HepG2 (cell line): ENCODE results near the gene GDPD4.

Source experiments
- CEBPB ChIP-seq: IDR thresholded peaks from 2 replicates; pipeline ENCODE4 v1.6.1; 2011; ENCODE audit warnings: low read depth, low read length, improper control_type of control experiment, borderline replicate concordance
- HDAC2 ChIP-seq: sonication (generic); formaldehyde crosslinking; IDR thresholded peaks from 2 replicates; pipeline ENCODE4 v1.4.0; 2020; ENCODE audit warnings: missing genetic modification reagents
- NCOA1 ChIP-seq: sonication (generic); formaldehyde crosslinking; IDR thresholded peaks from 2 replicates; pipeline ENCODE4 v1.9.0; 2021; ENCODE audit warnings: missing genetic modification reagents
- POLR2A ChIP-seq, 2 experiments: IDR thresholded peaks; 2 replicates each; pipeline ENCODE4 v1.6.1; 2011; ENCODE audit warnings: low read depth in 2 of 2, low read length in 2 of 2, mild to moderate bottlenecking in 1 of 2, moderate library complexity in 1 of 2; ENCODE audit not compliant: insufficient read depth in 1 of 2
- ZFP62 ChIP-seq: sonication (generic); formaldehyde crosslinking; IDR thresholded peaks from 2 replicates; pipeline ENCODE4 v1.4.0; 2020; ENCODE audit warnings: missing genetic modification reagents
- TF ChIP-seq, protein P1 (sequence below): sonication (generic); formaldehyde crosslinking; IDR thresholded peaks from 2 replicates; pipeline ENCODE4 v1.4.0; 2020; ENCODE audit warnings: missing genetic modification reagents
- TF ChIP-seq, protein P2 (sequence below): IDR thresholded peaks from 2 replicates; pipeline ENCODE4 v1.6.1; 2012; ENCODE audit warnings: low read length, improper control_type of control experiment
- TF ChIP-seq, protein P3 (sequence below): sonication (generic); formaldehyde crosslinking; IDR thresholded peaks from 2 replicates; pipeline ENCODE4 v1.4.0; 2020; ENCODE audit warnings: missing genetic modification reagents, mild to moderate bottlenecking, borderline replicate concordance

DNA sequence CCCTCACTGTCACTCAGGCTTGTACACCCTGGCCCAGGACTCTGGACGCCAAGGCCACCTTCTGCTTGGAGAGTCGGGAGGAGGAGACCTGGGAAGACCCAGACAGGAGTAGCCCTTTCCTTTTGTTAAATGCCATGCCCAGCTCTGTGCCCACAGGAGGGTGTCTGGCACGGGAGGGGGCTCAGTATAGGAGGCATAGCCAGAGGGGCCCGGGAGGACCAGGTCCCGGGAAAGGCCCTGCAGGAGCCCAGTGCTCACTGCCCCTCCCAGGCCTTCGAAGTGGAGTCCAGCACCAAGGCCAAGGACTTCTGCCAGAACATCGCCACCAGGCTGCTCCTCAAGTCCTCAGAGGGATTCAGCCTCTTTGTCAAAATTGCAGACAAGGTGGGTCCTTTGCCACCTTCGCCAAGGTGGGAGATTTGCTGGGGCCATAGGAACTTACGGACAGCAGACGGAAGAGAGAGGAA lies 94.4 kb downstream of the GDPD4 start:
- TF ChIP-seq, protein P1, sequence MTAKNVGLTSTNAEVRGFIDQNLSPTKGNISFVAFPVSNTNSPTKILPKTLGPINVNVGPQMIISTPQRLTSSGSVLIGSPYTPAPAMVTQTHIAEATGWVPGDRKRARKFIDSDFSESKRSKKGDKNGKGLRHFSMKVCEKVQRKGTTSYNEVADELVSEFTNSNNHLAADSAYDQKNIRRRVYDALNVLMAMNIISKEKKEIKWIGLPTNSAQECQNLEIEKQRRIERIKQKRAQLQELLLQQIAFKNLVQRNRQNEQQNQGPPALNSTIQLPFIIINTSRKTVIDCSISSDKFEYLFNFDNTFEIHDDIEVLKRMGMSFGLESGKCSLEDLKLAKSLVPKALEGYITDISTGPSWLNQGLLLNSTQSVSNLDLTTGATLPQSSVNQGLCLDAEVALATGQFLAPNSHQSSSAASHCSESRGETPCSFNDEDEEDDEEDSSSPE (CRISPR knock-in tag): no peak
- TF ChIP-seq POLR2A (IDR thresholded peaks at IDR 0.05; ENCODE audit: insufficient read depth in 1 of 2, low read depth in 2 of 2, low read length in 2 of 2) (no peak), CEBPB (no peak), HDAC2 (CRISPR knock-in tag) (no peak), NCOA1 (no peak), ZFP62 (CRISPR knock-in tag) (no peak)
- TF ChIP-seq, protein P2, sequence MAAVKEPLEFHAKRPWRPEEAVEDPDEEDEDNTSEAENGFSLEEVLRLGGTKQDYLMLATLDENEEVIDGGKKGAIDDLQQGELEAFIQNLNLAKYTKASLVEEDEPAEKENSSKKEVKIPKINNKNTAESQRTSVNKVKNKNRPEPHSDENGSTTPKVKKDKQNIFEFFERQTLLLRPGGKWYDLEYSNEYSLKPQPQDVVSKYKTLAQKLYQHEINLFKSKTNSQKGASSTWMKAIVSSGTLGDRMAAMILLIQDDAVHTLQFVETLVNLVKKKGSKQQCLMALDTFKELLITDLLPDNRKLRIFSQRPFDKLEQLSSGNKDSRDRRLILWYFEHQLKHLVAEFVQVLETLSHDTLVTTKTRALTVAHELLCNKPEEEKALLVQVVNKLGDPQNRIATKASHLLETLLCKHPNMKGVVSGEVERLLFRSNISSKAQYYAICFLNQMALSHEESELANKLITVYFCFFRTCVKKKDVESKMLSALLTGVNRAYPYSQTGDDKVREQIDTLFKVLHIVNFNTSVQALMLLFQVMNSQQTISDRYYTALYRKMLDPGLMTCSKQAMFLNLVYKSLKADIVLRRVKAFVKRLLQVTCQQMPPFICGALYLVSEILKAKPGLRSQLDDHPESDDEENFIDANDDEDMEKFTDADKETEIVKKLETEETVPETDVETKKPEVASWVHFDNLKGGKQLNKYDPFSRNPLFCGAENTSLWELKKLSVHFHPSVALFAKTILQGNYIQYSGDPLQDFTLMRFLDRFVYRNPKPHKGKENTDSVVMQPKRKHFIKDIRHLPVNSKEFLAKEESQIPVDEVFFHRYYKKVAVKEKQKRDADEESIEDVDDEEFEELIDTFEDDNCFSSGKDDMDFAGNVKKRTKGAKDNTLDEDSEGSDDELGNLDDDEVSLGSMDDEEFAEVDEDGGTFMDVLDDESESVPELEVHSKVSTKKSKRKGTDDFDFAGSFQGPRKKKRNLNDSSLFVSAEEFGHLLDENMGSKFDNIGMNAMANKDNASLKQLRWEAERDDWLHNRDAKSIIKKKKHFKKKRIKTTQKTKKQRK: no peak
- TF ChIP-seq, protein P3, sequence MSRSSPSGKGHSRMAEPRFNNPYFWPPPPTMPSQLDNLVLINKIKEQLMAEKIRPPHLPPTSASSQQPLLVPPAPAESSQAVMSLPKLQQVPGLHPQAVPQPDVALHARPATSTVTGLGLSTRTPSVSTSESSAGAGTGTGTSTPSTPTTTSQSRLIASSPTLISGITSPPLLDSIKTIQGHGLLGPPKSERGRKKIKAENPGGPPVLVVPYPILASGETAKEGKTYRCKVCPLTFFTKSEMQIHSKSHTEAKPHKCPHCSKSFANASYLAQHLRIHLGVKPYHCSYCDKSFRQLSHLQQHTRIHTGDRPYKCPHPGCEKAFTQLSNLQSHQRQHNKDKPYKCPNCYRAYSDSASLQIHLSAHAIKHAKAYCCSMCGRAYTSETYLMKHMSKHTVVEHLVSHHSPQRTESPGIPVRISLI (CRISPR knock-in tag): no peak
